ENCODE results near the gene SHH.

- TF ChIP-seq, protein P1, sequence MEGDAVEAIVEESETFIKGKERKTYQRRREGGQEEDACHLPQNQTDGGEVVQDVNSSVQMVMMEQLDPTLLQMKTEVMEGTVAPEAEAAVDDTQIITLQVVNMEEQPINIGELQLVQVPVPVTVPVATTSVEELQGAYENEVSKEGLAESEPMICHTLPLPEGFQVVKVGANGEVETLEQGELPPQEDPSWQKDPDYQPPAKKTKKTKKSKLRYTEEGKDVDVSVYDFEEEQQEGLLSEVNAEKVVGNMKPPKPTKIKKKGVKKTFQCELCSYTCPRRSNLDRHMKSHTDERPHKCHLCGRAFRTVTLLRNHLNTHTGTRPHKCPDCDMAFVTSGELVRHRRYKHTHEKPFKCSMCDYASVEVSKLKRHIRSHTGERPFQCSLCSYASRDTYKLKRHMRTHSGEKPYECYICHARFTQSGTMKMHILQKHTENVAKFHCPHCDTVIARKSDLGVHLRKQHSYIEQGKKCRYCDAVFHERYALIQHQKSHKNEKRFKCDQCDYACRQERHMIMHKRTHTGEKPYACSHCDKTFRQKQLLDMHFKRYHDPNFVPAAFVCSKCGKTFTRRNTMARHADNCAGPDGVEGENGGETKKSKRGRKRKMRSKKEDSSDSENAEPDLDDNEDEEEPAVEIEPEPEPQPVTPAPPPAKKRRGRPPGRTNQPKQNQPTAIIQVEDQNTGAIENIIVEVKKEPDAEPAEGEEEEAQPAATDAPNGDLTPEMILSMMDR (IDR thresholded peaks at IDR 0.05): no peak
- no peak for TF ChIP-seq POLR2AphosphoS5 (IDR thresholded peaks at IDR 0.05; ENCODE audit: low read depth, low read length)
- TF ChIP-seq TCF7L2 (IDR thresholded peaks at IDR 0.05; ENCODE audit: low read depth, low read length): no peak
Observed at GRCh38 chr7:155860840-155861479, 48.7 kb upstream of the SHH start.

Data from Panc1 (cell line).